Uterus (tissue), 2 donors: ENCODE data around the gene ZSCAN23.

Experiments
- POLR2A ChIP-seq, 2 donors: fragments of 450-650 bp; IDR thresholded peaks; one replicate each; pipeline ENCODE4 v1.6.1; 2016; ENCODE audit warnings: antibody characterized with exemption in 2 of 2, mild to moderate bottlenecking in 1 of 2, moderate library complexity in 1 of 2
- TF ChIP-seq, protein P1 (sequence below), 4 experiments: fragments of 200-600 bp in 2 of 4; fragments of 450-650 bp in 2 of 4; sonication (generic) in 2 of 4; IDR thresholded peaks; one replicate each; pipeline ENCODE4 v1.5.1; 2016 to 2019; ENCODE audit warnings: antibody characterized with exemption in 4 of 4, mild to moderate bottlenecking in 2 of 4, moderate library complexity in 1 of 4

GRCh38 chr6:28410767-28411166 is 32.5 kb downstream of the ZSCAN23 start:
- no peak for TF ChIP-seq POLR2A (IDR thresholded peaks at IDR 0.05)
- TF ChIP-seq, protein P1, sequence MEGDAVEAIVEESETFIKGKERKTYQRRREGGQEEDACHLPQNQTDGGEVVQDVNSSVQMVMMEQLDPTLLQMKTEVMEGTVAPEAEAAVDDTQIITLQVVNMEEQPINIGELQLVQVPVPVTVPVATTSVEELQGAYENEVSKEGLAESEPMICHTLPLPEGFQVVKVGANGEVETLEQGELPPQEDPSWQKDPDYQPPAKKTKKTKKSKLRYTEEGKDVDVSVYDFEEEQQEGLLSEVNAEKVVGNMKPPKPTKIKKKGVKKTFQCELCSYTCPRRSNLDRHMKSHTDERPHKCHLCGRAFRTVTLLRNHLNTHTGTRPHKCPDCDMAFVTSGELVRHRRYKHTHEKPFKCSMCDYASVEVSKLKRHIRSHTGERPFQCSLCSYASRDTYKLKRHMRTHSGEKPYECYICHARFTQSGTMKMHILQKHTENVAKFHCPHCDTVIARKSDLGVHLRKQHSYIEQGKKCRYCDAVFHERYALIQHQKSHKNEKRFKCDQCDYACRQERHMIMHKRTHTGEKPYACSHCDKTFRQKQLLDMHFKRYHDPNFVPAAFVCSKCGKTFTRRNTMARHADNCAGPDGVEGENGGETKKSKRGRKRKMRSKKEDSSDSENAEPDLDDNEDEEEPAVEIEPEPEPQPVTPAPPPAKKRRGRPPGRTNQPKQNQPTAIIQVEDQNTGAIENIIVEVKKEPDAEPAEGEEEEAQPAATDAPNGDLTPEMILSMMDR (IDR thresholded peaks at IDR 0.05), result no peak
